GM19193 (cell line): ENCODE results near the gene TUBA3E.
"Not testable (repeated sequence)": the region's sequence is repeated elsewhere in the genome, so short reads cannot be mapped to it uniquely, and the experiment has no call there.

Experiments used
- POLR2A ChIP-seq: IDR thresholded peaks from 4 replicates; pipeline ENCODE4 v1.6.1; 2011; ENCODE audit not compliant: insufficient read depth, insufficient read length; ENCODE audit errors: extremely low read depth

TUBA3E gene

DNA sequence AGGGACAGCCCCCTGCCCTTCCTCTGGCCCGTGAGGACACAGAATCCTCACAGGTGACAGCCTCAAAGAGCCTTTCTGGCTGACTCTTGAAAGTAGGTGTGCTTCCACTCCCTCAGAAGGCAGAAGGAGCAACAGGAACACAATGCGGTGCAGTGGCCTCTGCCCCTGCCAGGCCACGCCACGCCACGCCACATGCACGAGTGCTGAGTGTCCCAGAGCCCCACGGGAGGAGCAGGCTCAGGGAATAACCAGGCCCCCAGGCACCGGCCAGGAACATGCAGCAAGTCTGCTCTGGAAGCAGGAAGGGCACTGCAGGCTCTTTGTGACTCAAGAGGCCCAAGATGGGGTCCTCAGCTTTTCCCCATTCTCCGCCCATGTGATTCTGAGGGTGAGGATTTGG lies 35.3 kb downstream of the TUBA3E start:
- no peak for TF ChIP-seq POLR2A

GRCh38 chr2:130160131-130160530 lies 38.1 kb downstream of the TUBA3E start:
- no peak for TF ChIP-seq POLR2A

GRCh38 chr2:130158631-130159030 lies 39.6 kb downstream of the TUBA3E start:
- TF ChIP-seq POLR2A: no peak

DNA sequence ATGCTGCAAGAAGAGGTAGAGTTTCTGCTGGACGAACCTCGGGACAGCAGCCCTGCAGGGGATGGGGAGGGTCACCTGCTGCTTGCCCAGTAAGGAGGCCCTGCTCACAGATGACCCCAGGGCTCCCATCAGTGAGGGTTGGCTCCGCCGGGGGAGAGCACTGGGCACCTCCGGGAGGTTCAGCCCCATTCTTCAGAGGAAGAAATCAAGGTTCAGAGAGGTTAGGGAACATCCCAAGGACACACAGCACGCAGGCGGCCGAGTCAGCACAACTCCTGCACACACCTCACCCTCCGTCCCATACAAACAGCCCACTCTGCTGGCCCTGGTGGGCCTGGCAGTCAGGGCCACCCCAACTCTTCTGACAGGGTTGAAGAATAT lies 41.6 kb downstream of the TUBA3E start:
- no peak for TF ChIP-seq POLR2A

GRCh38 chr2:130154773-130155765 lies 43.2 kb downstream of the TUBA3E start:
- TF ChIP-seq POLR2A: no peak

DNA sequence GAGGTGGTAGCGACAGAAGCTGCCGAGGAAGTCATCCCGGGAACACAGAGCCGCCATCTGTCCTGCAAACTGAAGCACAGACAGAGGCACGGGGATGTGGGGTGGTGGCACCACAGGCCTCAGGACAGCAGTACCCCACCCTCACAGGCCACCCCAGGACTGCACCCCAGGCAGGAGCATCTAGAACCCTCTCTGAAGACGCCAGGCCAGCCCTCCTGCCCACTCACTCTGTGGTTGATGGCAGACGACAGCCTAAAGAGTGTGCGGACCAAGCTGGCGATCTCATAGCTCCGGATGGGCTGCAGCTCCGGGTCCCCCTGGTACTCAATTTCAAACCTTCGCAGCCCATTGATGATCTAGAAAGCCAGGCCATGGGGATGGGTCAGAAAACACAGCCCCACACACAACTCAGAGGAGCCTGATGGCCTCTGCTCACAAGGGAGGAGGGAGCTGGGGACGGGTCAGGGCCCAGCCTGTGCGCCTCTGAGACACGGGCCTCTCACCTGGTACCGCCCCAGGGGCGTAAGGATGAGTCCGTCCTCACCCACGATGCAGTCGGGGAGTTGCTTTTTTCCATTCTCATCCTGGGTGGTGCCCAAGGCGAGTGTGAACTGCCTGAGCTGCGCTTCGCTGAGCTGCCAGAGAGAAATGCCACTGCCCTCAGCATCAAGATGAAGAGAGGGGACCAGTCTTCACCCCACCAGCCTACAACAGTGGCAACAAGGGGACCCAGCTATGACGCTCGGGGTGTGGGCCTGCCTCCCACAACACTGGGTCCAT lies 45.2 kb downstream of the TUBA3E start:
- TF ChIP-seq POLR2A: no peak

DNA sequence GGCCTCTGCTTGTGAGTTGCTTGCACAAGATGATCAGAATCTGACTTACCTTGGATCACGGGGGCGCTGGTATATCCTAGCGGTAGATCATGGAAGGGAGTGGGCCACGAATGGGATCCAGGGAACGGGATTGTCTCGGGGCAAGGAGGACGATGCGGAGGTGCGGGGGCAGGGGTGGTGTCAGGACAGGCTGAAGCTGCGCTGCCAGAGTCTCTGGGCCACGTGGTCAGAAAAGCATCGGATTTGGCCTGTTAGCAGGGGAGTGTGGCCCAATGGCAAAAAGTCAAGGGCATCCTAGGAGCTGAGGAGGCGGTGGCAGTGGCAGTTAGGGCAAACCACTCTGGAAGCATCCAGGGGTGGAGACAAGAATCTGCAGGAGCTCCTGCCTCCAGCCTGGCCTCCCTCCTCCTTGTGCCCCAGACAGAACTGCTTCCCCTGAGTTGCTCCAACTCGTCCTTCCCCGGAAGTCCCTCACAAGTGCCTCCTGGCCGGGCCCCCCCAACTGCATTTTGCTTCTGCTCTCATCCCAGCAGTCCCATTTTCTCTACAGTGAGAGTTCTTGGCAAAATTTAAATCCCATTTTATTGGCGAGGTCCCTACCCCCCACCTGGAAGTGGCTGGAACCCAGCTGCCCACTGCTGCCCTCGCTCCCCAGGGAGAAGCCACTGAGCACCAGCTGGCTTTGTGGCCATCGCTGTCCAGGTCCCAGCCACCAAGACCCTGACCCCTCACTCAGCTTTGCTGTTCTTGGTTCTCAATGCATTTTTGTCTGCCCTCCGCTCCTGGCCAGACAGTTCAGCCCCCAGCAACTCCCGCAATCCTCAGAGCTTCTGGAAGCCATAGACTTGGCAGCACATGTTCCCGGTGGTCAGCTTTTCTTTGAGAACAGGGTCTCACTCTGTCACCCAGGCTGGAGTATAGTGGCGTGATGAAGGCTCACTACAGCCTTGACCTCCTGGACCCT lies 47.8 kb downstream of the TUBA3E start:
- no peak for TF ChIP-seq POLR2A

DNA sequence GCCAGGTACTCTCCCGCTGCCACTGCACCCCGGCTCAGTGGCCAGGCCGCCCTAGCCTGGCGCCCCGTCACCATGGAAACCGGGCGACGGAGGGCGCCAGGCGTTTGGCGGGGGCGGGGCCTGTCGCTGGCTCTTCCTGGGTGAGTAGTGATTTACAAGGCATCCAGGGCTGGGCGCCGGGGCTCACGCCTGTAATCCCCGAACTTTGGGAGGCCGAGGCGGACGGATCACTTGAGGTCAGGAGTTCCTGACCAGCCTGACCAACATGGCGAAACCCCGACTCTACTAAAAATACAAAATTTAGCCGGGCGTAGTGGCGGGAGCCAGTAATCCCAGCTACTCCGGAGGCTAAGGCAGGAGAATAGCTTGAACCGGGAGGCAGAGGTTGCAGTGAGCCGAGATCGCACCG lies 53.2 kb downstream of the TUBA3E start, which contains the start of gene CCDC74B:
TSS of gene CCDC74B (minus strand) at position 107 of the 409 bp plus-strand sequence. CDS start 116 bp downstream, outside the sequence.
- not testable (repeated sequence) for TF ChIP-seq POLR2A
